ENCODE data around the gene DSG4. TPM values are rescaled to one million over a fixed set of nuclear protein-coding genes. Genes with fewer than 3 reads are reported as not detected.

Gene DSG4
- polyA plus RNA-seq, 2 donors, result 0.01 TPM; not detected in 1

GRCh38 chr18:31380912-31381311 is 4.3 kb downstream of the DSG4 start:
- H3K4me3 ChIP-seq (ENCODE audit: low read depth in 1 of 2, low read length in 2 of 2), result no peak overlapping the region
- H3K27ac ChIP-seq (ENCODE audit: low read depth in 2 of 2, low read length in 1 of 2), result no peak overlapping the region
- H3K9me3 ChIP-seq (ENCODE audit: control insufficient read depth in 2 of 2, insufficient read depth in 1 of 2, low read depth in 1 of 2, low read length in 1 of 2), result no peaks in the 10 kb centered on the region
- H3K4me1 ChIP-seq (ENCODE audit: control insufficient read depth in 2 of 2, insufficient read depth in 2 of 2, low read length in 1 of 2), result no peaks in the 10 kb centered on the region
- no peaks in the 10 kb centered on the region for H3K36me3 ChIP-seq (ENCODE audit: control insufficient read depth in 2 of 2, insufficient read depth in 2 of 2, low read length in 1 of 2)
- 46 to 70% methylated on average over 2 of the region's 2 CpGs for WGBS, 2 donors
- no peaks in the 10 kb centered on the region for H3K27me3 ChIP-seq (ENCODE audit: control insufficient read depth in 1 of 2, insufficient read depth in 2 of 2, low read length in 2 of 2)

DNA sequence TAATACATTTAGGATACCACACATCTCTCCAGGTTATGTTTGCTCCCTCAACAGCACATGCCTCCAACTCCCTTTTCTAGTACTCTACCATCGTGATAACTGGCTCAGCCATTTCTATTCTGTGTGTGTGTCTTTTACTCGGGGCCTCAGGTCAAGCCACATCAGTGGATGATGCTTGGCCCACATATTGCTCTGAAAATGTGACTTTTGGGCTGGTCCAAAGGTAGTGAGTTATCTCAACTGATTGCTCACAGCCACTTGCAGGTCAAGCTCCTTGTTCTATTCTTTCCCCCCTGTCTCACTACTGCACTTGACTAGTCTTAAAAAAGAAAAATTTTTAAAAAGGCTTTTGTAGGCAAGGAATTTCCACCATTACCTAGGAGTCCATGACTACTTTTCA is 5.5 kb downstream of the DSG4 start:
- H3K9me3 ChIP-seq (ENCODE audit: control insufficient read depth in 2 of 2, insufficient read depth in 1 of 2, low read depth in 1 of 2, low read length in 1 of 2), result no peaks in the 10 kb centered on the region

GRCh38 chr18:31386741-31387140 is 10.2 kb downstream of the DSG4 start:
- Histone ChIP-seq H3K4me3 (ENCODE audit: low read depth in 1 of 2, low read length in 2 of 2) (no peak overlapping the region), H3K36me3 (ENCODE audit: control insufficient read depth in 2 of 2, insufficient read depth in 2 of 2, low read length in 1 of 2) (no peaks in the 10 kb centered on the region), H3K9me3 (ENCODE audit: control insufficient read depth in 2 of 2, insufficient read depth in 1 of 2, low read depth in 1 of 2, low read length in 1 of 2) (no peaks in the 10 kb centered on the region), H3K27me3 (ENCODE audit: control insufficient read depth in 1 of 2, insufficient read depth in 2 of 2, low read length in 2 of 2) (no peaks in the 10 kb centered on the region), H3K27ac (ENCODE audit: low read depth in 2 of 2, low read length in 1 of 2) (no peak overlapping the region), H3K4me1 (ENCODE audit: control insufficient read depth in 2 of 2, insufficient read depth in 2 of 2, low read length in 1 of 2) (no peaks in the 10 kb centered on the region)
- WGBS, 2 donors, result 81 to 82% methylated on average over 6 of the region's 6 CpGs

More for the DNA sequence above, 5.5 kb downstream of the DSG4 start:
- no peaks in the 10 kb centered on the region for H3K4me1 ChIP-seq (ENCODE audit: control insufficient read depth in 2 of 2, insufficient read depth in 2 of 2, low read length in 1 of 2)
- 85 to 86% methylated on average over 2 of the region's 2 CpGs for WGBS, 2 donors
- no peak overlapping the region for H3K4me3 ChIP-seq (ENCODE audit: low read depth in 1 of 2, low read length in 2 of 2)
- H3K27me3 ChIP-seq (ENCODE audit: control insufficient read depth in 1 of 2, insufficient read depth in 2 of 2, low read length in 2 of 2), result no peaks in the 10 kb centered on the region
- no peaks in the 10 kb centered on the region for H3K36me3 ChIP-seq (ENCODE audit: control insufficient read depth in 2 of 2, insufficient read depth in 2 of 2, low read length in 1 of 2)
- no peak overlapping the region for H3K27ac ChIP-seq (ENCODE audit: low read depth in 2 of 2, low read length in 1 of 2)

- no peaks in the 10 kb centered on the region for H3K4me1 ChIP-seq (ENCODE audit: control insufficient read depth in 2 of 2, insufficient read depth in 2 of 2, low read length in 1 of 2)
- H3K36me3 ChIP-seq (ENCODE audit: control insufficient read depth in 2 of 2, insufficient read depth in 2 of 2, low read length in 1 of 2), result no peaks in the 10 kb centered on the region
- 84 to 87% methylated on average over 3 of the region's 3 CpGs for WGBS, 2 donors
- H3K9me3 ChIP-seq (ENCODE audit: control insufficient read depth in 2 of 2, insufficient read depth in 1 of 2, low read depth in 1 of 2, low read length in 1 of 2), result no peaks in the 10 kb centered on the region
- H3K27me3 ChIP-seq (ENCODE audit: control insufficient read depth in 1 of 2, insufficient read depth in 2 of 2, low read length in 2 of 2), result no peaks in the 10 kb centered on the region
- H3K4me3 ChIP-seq (ENCODE audit: low read depth in 1 of 2, low read length in 2 of 2), result no peak overlapping the region
- H3K27ac ChIP-seq (ENCODE audit: low read depth in 2 of 2, low read length in 1 of 2), result no peak overlapping the region
These were observed 16.7 kb downstream of the DSG4 start for GRCh38 chr18:31393286-31393685.

DNA sequence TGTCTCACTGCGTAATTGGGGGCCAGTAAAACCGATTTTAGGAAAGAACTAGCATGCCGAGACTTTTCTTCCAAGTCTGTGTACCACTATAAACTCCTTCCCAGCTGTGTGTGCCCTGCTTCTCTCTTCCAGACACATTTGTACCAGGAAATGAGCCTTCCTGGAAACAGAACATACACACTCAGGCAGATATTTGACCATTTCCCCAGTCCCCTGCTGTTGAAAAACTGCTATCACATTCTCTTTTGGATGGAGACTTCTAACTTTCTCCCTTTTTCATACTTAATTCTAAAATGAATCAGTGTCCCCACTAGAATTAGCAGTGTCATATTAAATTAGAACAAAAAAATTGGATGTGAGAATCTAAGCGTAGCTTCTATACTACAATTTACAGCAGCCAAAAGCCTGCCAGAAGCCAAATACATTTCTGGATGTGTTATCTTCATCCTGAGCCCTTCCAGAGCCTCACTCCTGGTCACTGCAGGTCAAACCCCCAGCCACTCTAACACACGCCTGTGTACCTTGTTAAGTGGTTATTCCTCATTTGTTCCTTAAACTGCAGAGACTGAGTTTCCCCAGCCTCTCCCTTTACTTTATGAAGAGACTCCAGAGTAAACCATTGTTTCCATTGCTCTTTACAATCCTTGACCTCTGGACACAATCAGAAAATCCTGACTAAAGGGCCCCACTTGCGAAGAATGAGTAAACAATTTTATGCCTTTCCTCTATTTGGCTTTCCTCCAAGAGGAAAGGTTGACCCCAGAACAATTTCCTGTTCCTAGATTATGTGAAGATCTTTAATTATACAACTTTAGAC is 20.4 kb downstream of the DSG4 start:
- Histone ChIP-seq H3K27me3 (ENCODE audit: control insufficient read depth in 1 of 2, insufficient read depth in 2 of 2, low read length in 2 of 2) (no peaks in the 10 kb centered on the region), H3K27ac (ENCODE audit: low read depth in 2 of 2, low read length in 1 of 2) (no peak overlapping the region), H3K36me3 (ENCODE audit: control insufficient read depth in 2 of 2, insufficient read depth in 2 of 2, low read length in 1 of 2) (no peaks in the 10 kb centered on the region), H3K9me3 (ENCODE audit: control insufficient read depth in 2 of 2, insufficient read depth in 1 of 2, low read depth in 1 of 2, low read length in 1 of 2) (no peaks in the 10 kb centered on the region), H3K4me1 (ENCODE audit: control insufficient read depth in 2 of 2, insufficient read depth in 2 of 2, low read length in 1 of 2) (no peaks in the 10 kb centered on the region), H3K4me3 (ENCODE audit: low read depth in 1 of 2, low read length in 2 of 2) (no peak overlapping the region)
- WGBS, 2 donors, result 66 to 67% methylated on average over 6 of the region's 6 CpGs

- Histone ChIP-seq H3K4me3 (ENCODE audit: low read depth in 1 of 2, low read length in 2 of 2) (no peak overlapping the region), H3K9me3 (ENCODE audit: control insufficient read depth in 2 of 2, insufficient read depth in 1 of 2, low read depth in 1 of 2, low read length in 1 of 2) (no peaks in the 10 kb centered on the region), H3K36me3 (ENCODE audit: control insufficient read depth in 2 of 2, insufficient read depth in 2 of 2, low read length in 1 of 2) (no peaks in the 10 kb centered on the region), H3K27ac (ENCODE audit: low read depth in 2 of 2, low read length in 1 of 2) (no peak overlapping the region), H3K4me1 (ENCODE audit: control insufficient read depth in 2 of 2, insufficient read depth in 2 of 2, low read length in 1 of 2) (no peaks in the 10 kb centered on the region), H3K27me3 (ENCODE audit: control insufficient read depth in 1 of 2, insufficient read depth in 2 of 2, low read length in 2 of 2) (no peaks in the 10 kb centered on the region)
- WGBS, 2 donors, result 67 to 69% methylated on average over 2 of the region's 2 CpGs
These were observed 21.6 kb downstream of the DSG4 start for GRCh38 chr18:31398191-31398590.

GRCh38 chr18:31399306-31400032 is 22.9 kb downstream of the DSG4 start:
- H3K27me3 ChIP-seq (ENCODE audit: control insufficient read depth in 1 of 2, insufficient read depth in 2 of 2, low read length in 2 of 2), result no peaks in the 10 kb centered on the region
- no peak overlapping the region for H3K4me3 ChIP-seq (ENCODE audit: low read depth in 1 of 2, low read length in 2 of 2)
- 52 to 57% methylated on average over 6 of the region's 6 CpGs for WGBS, 2 donors
- no peaks in the 10 kb centered on the region for H3K36me3 ChIP-seq (ENCODE audit: control insufficient read depth in 2 of 2, insufficient read depth in 2 of 2, low read length in 1 of 2)
- H3K9me3 ChIP-seq (ENCODE audit: control insufficient read depth in 2 of 2, insufficient read depth in 1 of 2, low read depth in 1 of 2, low read length in 1 of 2), result no peaks in the 10 kb centered on the region
- H3K4me1 ChIP-seq (ENCODE audit: control insufficient read depth in 2 of 2, insufficient read depth in 2 of 2, low read length in 1 of 2), result no peaks in the 10 kb centered on the region
- H3K27ac ChIP-seq (ENCODE audit: low read depth in 2 of 2, low read length in 1 of 2), result no peak overlapping the region

DNA sequence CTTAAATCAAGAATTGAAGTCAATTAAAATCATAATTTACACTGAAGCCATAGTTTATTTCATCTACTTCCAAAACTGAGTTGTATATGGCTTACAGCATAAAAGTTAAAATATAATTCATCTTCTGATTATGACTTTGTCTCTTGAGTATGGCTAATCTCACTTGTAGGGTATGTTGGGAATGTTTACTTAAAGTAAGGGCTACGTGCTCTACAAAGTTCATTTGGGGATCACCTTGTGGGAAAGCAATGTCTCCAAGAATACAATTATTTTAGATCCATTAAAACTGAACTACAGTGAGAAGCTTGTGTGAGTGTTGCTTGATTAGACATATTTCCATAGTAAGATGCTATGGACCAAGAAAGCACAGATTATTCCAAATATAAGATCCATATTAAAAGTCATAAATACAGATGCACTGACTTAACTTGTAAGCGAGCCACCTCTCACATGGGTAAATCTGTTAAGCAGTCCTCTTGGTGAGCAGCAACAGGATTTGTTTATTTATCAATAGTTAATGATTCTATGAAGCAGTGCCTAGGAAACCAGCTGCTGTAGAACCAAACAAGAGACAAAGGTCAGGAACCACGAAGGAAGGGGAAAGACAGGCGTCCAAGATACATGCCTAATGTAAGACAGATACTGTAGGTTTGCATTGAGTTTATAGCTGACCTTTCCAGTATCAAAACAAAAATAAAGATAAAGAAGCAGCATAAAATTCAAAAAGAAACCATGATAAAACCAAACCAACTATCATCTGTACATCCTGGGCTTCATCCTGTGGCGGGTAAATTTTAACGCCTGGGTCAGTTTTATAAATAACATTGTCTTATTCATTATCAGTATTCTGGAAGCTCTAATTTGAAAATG is 24.8 kb downstream of the DSG4 start:
- Histone ChIP-seq H3K9me3 (ENCODE audit: control insufficient read depth in 2 of 2, insufficient read depth in 1 of 2, low read depth in 1 of 2, low read length in 1 of 2) (no peaks in the 10 kb centered on the region), H3K36me3 (ENCODE audit: control insufficient read depth in 2 of 2, insufficient read depth in 2 of 2, low read length in 1 of 2) (no peaks in the 10 kb centered on the region), H3K27ac (ENCODE audit: low read depth in 2 of 2, low read length in 1 of 2) (no peak overlapping the region), H3K4me1 (ENCODE audit: control insufficient read depth in 2 of 2, insufficient read depth in 2 of 2, low read length in 1 of 2) (no peaks in the 10 kb centered on the region), H3K27me3 (ENCODE audit: control insufficient read depth in 1 of 2, insufficient read depth in 2 of 2, low read length in 2 of 2) (no peaks in the 10 kb centered on the region), H3K4me3 (ENCODE audit: low read depth in 1 of 2, low read length in 2 of 2) (no peak overlapping the region)
- 58 to 74% methylated on average over 6 of the region's 6 CpGs for WGBS, 2 donors

- H3K27me3 ChIP-seq (ENCODE audit: control insufficient read depth in 1 of 2, insufficient read depth in 2 of 2, low read length in 2 of 2), result no peaks in the 10 kb centered on the region
- H3K4me3 ChIP-seq (ENCODE audit: low read depth in 1 of 2, low read length in 2 of 2), result no peak overlapping the region
- no peaks in the 10 kb centered on the region for H3K36me3 ChIP-seq (ENCODE audit: control insufficient read depth in 2 of 2, insufficient read depth in 2 of 2, low read length in 1 of 2)
- no peak overlapping the region for H3K27ac ChIP-seq (ENCODE audit: low read depth in 2 of 2, low read length in 1 of 2)
- no peaks in the 10 kb centered on the region for H3K4me1 ChIP-seq (ENCODE audit: control insufficient read depth in 2 of 2, insufficient read depth in 2 of 2, low read length in 1 of 2)
- no peaks in the 10 kb centered on the region for H3K9me3 ChIP-seq (ENCODE audit: control insufficient read depth in 2 of 2, insufficient read depth in 1 of 2, low read depth in 1 of 2, low read length in 1 of 2)
These were observed 25.4 kb downstream of the DSG4 start for GRCh38 chr18:31402026-31402373.

Data from esophagus (tissue), 2 donors.